HCT116 (cell line): ENCODE measurements around the gene ATG101.

Source experiments
- CEBPB ChIP-seq: IDR thresholded peaks from 2 replicates; pipeline ENCODE4 v1.6.1; 2012; ENCODE audit warnings: low read depth
- EZH2 ChIP-seq: fragments of 200-600 bp; sonication (generic); IDR thresholded peaks from 2 replicates; pipeline ENCODE4 v1.6.1; 2017; ENCODE audit warnings: antibody characterized with exemption, mixed run types
- FOSL1 ChIP-seq: IDR thresholded peaks from 2 replicates; pipeline ENCODE4 v1.6.1; 2012; ENCODE audit warnings: low read depth
- POLR2A ChIP-seq: IDR thresholded peaks from 2 replicates; pipeline ENCODE4 v1.7.0; 2011; ENCODE audit warnings: borderline replicate concordance; ENCODE audit not compliant: insufficient read depth, insufficient read length; ENCODE audit errors: extremely low read depth
- POLR2AphosphoS5 ChIP-seq: IDR thresholded peaks from 2 replicates; pipeline ENCODE4 v1.6.1; 2011; ENCODE audit warnings: mild to moderate bottlenecking, low read depth, low read length, moderate library complexity
- RAD21 ChIP-seq: IDR thresholded peaks from 2 replicates; pipeline ENCODE4 v1.6.1; 2012; ENCODE audit warnings: low read depth, mild to moderate bottlenecking
- SIN3A ChIP-seq: IDR thresholded peaks from 2 replicates; pipeline ENCODE4 v1.6.1; 2012; ENCODE audit warnings: low read depth
- SP1 ChIP-seq: IDR thresholded peaks from 2 replicates; pipeline ENCODE4 v1.6.1; 2012; ENCODE audit warnings: low read depth
- SRF ChIP-seq: IDR thresholded peaks from 2 replicates; pipeline ENCODE4 v1.6.1; 2012; ENCODE audit warnings: low read depth
- TCF7L2 ChIP-seq: IDR thresholded peaks from 2 replicates; pipeline ENCODE4 v1.7.0; 2011; ENCODE audit warnings: borderline replicate concordance, inconsistent platforms; ENCODE audit not compliant: insufficient read depth, insufficient read length; ENCODE audit errors: extremely low read depth
- TF ChIP-seq, protein P1 (sequence below): IDR thresholded peaks from 2 replicates; pipeline ENCODE4 v1.6.1; 2012; ENCODE audit warnings: low read depth
- TF ChIP-seq, protein P2 (sequence below), 3 experiments: fragments of 200-600 bp in 1 of 3; sonication (generic) in 1 of 3; IDR thresholded peaks in 2 of 3; conservative IDR thresholded peaks in 1 of 3; 2 replicates each; pipeline ENCODE4 v1.5.1; 2012 to 2017; ENCODE audit warnings: low read depth in 2 of 3, low read length in 2 of 3, antibody characterized with exemption in 1 of 3, borderline replicate concordance in 1 of 3, control low read depth in 1 of 3, mild to moderate bottlenecking in 1 of 3, mixed read lengths in 1 of 3, mixed run types in 1 of 3, moderate library complexity in 1 of 3; ENCODE audit not compliant: insufficient read depth in 1 of 3
- TF ChIP-seq, protein P3 (sequence below): IDR thresholded peaks from 2 replicates; pipeline ENCODE4 v1.6.1; 2012

DNA sequence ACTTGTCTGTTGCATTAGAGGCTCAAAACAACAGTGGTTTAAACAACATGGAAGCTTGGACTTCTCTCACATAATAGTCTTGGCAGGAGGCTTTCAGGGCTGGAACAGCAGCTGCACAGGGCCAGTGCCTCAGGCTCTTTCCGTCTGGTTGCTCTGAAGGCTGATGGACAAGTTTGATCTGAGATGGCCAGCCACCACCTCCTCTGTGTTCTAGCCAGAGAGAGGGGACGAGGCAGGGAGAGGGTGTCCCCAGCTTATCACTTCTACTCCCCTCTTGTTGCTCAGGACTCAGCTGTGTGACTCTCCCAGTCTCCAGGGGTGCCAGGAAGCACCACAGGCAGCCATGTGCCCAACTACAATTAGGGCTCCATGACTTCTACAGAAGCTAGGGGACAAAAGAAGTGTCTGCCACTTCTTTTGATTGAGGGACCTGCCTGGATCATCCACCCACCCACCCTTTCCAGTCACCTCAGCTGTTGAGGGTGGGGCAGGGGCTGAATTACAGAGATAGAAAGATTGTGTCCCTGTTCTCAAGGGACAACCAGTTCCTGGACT is 56.3 kb downstream of the ATG101 start:
- TF ChIP-seq, protein P1, sequence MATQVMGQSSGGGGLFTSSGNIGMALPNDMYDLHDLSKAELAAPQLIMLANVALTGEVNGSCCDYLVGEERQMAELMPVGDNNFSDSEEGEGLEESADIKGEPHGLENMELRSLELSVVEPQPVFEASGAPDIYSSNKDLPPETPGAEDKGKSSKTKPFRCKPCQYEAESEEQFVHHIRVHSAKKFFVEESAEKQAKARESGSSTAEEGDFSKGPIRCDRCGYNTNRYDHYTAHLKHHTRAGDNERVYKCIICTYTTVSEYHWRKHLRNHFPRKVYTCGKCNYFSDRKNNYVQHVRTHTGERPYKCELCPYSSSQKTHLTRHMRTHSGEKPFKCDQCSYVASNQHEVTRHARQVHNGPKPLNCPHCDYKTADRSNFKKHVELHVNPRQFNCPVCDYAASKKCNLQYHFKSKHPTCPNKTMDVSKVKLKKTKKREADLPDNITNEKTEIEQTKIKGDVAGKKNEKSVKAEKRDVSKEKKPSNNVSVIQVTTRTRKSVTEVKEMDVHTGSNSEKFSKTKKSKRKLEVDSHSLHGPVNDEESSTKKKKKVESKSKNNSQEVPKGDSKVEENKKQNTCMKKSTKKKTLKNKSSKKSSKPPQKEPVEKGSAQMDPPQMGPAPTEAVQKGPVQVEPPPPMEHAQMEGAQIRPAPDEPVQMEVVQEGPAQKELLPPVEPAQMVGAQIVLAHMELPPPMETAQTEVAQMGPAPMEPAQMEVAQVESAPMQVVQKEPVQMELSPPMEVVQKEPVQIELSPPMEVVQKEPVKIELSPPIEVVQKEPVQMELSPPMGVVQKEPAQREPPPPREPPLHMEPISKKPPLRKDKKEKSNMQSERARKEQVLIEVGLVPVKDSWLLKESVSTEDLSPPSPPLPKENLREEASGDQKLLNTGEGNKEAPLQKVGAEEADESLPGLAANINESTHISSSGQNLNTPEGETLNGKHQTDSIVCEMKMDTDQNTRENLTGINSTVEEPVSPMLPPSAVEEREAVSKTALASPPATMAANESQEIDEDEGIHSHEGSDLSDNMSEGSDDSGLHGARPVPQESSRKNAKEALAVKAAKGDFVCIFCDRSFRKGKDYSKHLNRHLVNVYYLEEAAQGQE, result no peak
- TF ChIP-seq, protein P2, sequence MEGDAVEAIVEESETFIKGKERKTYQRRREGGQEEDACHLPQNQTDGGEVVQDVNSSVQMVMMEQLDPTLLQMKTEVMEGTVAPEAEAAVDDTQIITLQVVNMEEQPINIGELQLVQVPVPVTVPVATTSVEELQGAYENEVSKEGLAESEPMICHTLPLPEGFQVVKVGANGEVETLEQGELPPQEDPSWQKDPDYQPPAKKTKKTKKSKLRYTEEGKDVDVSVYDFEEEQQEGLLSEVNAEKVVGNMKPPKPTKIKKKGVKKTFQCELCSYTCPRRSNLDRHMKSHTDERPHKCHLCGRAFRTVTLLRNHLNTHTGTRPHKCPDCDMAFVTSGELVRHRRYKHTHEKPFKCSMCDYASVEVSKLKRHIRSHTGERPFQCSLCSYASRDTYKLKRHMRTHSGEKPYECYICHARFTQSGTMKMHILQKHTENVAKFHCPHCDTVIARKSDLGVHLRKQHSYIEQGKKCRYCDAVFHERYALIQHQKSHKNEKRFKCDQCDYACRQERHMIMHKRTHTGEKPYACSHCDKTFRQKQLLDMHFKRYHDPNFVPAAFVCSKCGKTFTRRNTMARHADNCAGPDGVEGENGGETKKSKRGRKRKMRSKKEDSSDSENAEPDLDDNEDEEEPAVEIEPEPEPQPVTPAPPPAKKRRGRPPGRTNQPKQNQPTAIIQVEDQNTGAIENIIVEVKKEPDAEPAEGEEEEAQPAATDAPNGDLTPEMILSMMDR (IDR thresholded peaks at IDR 0.05 in 2 of 3, conservative IDR thresholded peaks at IDR 0.05 in 1 of 3; ENCODE audit: borderline replicate concordance in 1 of 3, insufficient read depth in 1 of 3, low read depth in 2 of 3, low read length in 2 of 3), result no peak
- no peak for TF ChIP-seq RAD21
- TF ChIP-seq, protein P3, sequence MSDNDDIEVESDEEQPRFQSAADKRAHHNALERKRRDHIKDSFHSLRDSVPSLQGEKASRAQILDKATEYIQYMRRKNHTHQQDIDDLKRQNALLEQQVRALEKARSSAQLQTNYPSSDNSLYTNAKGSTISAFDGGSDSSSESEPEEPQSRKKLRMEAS, result no peak
- TF ChIP-seq FOSL1, result no peak
- no peak for TF ChIP-seq SRF
- TF ChIP-seq CEBPB, result no peak
- TF ChIP-seq SP1, result no peak
- TF ChIP-seq POLR2AphosphoS5, result no peak
- TF ChIP-seq POLR2A, result no peak
- TF ChIP-seq SIN3A, result no peak
- TF ChIP-seq EZH2, result no peak
- TF ChIP-seq TCF7L2, result no peak
